Activated naive CD4-positive, alpha-beta T cell treated with anti-CD3 and anti-CD28 coated beads, Interleukin-2, amount 10 ng/mL, durations not matched to agents 7 days and 5 days (primary cell): Measurements from ENCODE around the gene DAPK1.

ENCODE experiments used
- CTCF ChIA-PET: fragments of 350-600 bp; sonication (Branson Sonifier 250); formaldehyde crosslinking; loops from one replicate; lab custom pipeline; 2021; ENCODE audit warnings: antibody characterized with exemption; lab: Charles Lee
- DNase-seq: peaks from one replicate; pipeline ENCODE4 v3.0.0-alpha.2; 2020
- H3K27ac Mint-ChIP-seq: one replicate; pipeline ENCODE4 v1.8.0; 2021; ENCODE audit warnings: mild to moderate bottlenecking, moderate library complexity, mixed read lengths
- H3K27me3 Mint-ChIP-seq: one replicate; pipeline ENCODE4 v1.8.0; 2021; ENCODE audit warnings: mild to moderate bottlenecking, mixed read lengths
- H3K36me3 Mint-ChIP-seq: one replicate; pipeline ENCODE4 v1.8.0; 2021; ENCODE audit warnings: mixed read lengths
- H3K4me1 Mint-ChIP-seq: one replicate; pipeline ENCODE4 v1.8.0; 2021; ENCODE audit warnings: mixed read lengths
- H3K4me3 Mint-ChIP-seq: one replicate; pipeline ENCODE4 v1.8.0; 2021; ENCODE audit warnings: mild to moderate bottlenecking, moderate library complexity, mixed read lengths
- H3K9me3 Mint-ChIP-seq: one replicate; pipeline ENCODE4 v1.8.0; 2021; ENCODE audit warnings: mixed read lengths

Gene DAPK1

GRCh38 chr9:87639949-87640348, 142.3 kb downstream of the DAPK1 start:
- H3K9me3 Mint-ChIP-seq: no peaks in the 10 kb centered on the region

DNA sequence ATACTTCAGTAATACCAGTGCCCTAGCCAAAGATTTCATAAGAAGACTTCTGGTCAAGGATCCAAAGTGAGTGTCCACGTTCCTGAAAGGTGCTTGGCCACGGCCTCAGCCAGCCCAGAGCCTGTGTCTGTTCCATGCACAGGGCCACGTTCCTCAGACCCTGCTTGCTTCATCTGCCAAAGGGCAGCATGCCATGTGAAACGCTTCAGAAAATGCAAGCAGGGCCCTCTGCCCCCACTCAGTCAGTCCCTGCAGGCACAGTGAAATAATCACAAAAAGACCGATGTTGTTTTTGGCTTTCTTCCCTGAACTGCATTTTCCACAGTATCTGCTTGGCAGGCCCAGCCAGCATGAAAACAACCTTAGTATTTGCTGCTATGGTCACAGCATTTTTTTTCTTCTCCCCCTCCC, 142.7 kb downstream of the DAPK1 start:
- no peaks in the 10 kb centered on the region for H3K9me3 Mint-ChIP-seq
- peaks cover 5% of the 10 kb centered on the region for H3K4me1 Mint-ChIP-seq
- CTCF ChIA-PET: no interaction called here
- peaks cover 13% of the 10 kb centered on the region for H3K27me3 Mint-ChIP-seq
- no peaks in the 10 kb centered on the region for H3K36me3 Mint-ChIP-seq
- H3K4me3 Mint-ChIP-seq: no peak overlapping the region
- no peak for DNase-seq
- no peak overlapping the region for H3K27ac Mint-ChIP-seq

More at GRCh38 chr9:87639949-87640348, 142.3 kb downstream of the DAPK1 start:
- no peaks in the 10 kb centered on the region for H3K36me3 Mint-ChIP-seq
- H3K27me3 Mint-ChIP-seq: peaks cover 13% of the 10 kb centered on the region
- H3K4me3 Mint-ChIP-seq: no peak overlapping the region
- no peak for DNase-seq
- CTCF ChIA-PET: interaction anchor here (0.7 kb wide), 1 partner anchor 24 kb away, joined by 3 read pairs; no protein-coding TSS in a partner anchor
- H3K27ac Mint-ChIP-seq: no peak overlapping the region
- H3K4me1 Mint-ChIP-seq: peaks cover 5% of the 10 kb centered on the region

- CTCF ChIA-PET: no interaction called here
Observed at GRCh38 chr9:87641067-87641466, 143.4 kb downstream of the DAPK1 start.

GRCh38 chr9:87642330-87643106, 144.9 kb downstream of the DAPK1 start:
- Mint-ChIP-seq H3K27me3 (peaks cover 13% of the 10 kb centered on the region), H3K36me3 (no peaks in the 10 kb centered on the region), H3K4me3 (no peak overlapping the region), H3K4me1 (peaks cover 5% of the 10 kb centered on the region), H3K27ac (no peak overlapping the region), H3K9me3 (no peaks in the 10 kb centered on the region)
- no peak for DNase-seq
- CTCF ChIA-PET: no interaction called here

More at GRCh38 chr9:87641067-87641466, 143.4 kb downstream of the DAPK1 start:
- Mint-ChIP-seq H3K4me3 (no peak overlapping the region), H3K27ac (no peak overlapping the region), H3K27me3 (peaks cover 13% of the 10 kb centered on the region), H3K36me3 (no peaks in the 10 kb centered on the region), H3K4me1 (peaks cover 5% of the 10 kb centered on the region), H3K9me3 (no peaks in the 10 kb centered on the region)
- no peak for DNase-seq

DNA sequence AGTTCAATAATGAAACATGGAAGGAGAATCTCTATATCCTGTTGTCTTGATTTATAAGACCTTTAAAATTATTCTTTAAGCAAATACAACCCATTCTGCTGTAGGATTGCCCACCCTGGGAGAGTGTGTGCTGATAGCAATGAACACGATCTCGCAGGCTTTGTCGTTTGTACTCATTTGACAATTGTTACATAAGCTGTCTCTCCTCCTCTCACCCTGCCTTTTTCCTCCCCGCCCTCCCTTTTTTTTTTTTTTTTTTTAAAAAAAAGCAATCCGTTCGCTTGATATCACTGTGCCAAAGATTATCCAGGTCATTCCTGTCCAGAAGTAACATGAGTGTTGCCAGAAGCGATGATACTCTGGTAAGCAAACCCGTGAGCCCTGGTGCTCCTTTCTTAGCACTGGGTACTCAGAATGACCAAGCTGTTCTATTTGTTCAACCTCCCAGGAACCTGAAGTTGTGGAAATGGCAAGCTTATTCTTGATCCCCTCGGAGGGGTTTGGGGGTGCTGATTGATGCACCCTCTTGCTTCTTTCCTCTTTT, 145.5 kb downstream of the DAPK1 start:
- Mint-ChIP-seq H3K27me3 (peaks cover 13% of the 10 kb centered on the region), H3K27ac (no peak overlapping the region), H3K9me3 (no peaks in the 10 kb centered on the region), H3K36me3 (no peaks in the 10 kb centered on the region), H3K4me1 (peaks cover 5% of the 10 kb centered on the region), H3K4me3 (no peak overlapping the region)
- DNase-seq: no peak
- CTCF ChIA-PET: no interaction called here

DNA sequence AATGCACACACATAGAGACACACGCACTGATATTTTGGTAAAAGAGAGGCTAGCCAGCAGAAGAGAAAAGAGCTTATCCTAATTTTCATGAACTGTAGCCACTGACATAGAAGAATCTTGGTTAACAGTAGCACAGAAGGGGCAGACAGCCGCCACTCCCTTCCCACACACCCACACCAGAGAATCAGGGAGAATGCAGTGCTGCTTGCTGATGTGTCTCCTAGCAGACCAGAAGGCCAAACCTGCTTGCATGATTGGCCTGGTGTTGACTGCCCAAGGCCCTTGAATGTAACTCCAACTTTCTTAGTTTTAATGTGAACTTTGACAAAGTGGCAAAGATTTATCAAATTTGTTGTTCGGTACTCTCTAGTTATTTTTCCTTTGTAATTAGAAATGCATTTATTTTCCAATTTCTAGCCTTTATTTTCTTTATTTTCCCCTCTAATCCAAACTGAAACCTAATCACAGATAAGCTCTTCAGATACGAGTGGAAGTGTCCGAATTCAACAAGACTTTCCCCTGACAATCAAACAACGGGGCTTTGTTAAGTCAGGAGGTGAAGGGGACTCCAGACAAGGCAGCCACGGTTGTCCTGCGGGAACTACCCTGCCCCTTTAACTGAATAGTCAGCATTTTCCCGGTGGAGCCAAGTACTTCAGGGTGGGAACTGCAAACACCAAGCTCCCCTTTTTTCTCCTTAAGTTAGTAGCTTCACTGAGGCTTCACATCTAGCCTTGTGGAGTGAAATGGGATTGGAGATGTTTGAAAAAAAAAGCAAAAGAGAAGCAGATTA, 146.3 kb downstream of the DAPK1 start:
- CTCF ChIA-PET: no interaction called here
- Mint-ChIP-seq H3K9me3 (no peaks in the 10 kb centered on the region), H3K4me3 (no peak overlapping the region), H3K27ac (no peak overlapping the region), H3K4me1 (peaks cover 5% of the 10 kb centered on the region), H3K27me3 (peaks cover 8% of the 10 kb centered on the region), H3K36me3 (no peaks in the 10 kb centered on the region)
- DNase-seq: no peak

DNA sequence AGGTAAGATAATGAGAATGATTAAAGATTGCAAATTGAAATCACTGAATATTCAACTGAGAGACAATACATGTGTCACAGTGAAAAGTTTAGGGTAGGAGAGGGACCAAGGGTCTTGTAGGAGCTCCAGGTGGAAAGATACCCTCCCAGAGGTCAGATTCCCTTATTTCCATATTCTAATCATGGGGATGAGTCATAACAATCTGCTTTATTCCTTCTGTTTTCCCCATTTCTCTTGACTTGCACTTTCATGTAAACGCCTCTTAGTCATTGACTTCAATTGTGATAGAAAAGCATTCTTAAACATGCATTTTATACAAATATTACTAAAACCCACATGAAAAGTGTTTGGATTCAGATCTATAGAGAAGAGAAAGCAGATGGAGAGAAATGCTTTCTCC, 147.0 kb downstream of the DAPK1 start:
- Mint-ChIP-seq H3K4me3 (no peak overlapping the region), H3K9me3 (no peaks in the 10 kb centered on the region), H3K27me3 (peaks cover 7% of the 10 kb centered on the region), H3K36me3 (no peaks in the 10 kb centered on the region), H3K27ac (no peak overlapping the region), H3K4me1 (peaks cover 5% of the 10 kb centered on the region)
- CTCF ChIA-PET: no interaction called here
- DNase-seq: no peak

DNA sequence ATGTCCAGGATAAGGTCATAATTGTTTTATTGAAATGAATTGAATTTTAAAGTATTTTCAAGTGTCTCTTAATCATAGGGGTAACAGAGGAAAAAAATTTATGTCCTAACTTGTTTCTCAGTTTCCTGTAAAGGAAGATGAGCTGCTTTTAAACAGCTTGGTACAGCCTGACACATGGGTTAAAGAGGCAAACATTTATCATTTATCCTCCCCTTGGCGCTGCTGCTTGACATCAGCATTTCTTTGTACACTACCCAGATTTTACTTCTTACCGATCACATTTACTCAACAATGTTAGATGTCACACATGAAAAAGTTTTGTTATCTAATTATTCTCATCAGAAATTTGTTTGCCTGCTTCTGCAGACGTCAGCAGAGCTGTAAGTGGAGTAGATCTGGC, 148.9 kb downstream of the DAPK1 start:
- no peak overlapping the region for H3K27ac Mint-ChIP-seq
- H3K4me1 Mint-ChIP-seq: peaks cover 5% of the 10 kb centered on the region
- no peaks in the 10 kb centered on the region for H3K36me3 Mint-ChIP-seq
- H3K9me3 Mint-ChIP-seq: no peaks in the 10 kb centered on the region
- DNase-seq: no peak
- CTCF ChIA-PET: no interaction called here
- no peak overlapping the region for H3K4me3 Mint-ChIP-seq
- H3K27me3 Mint-ChIP-seq: peaks cover 7% of the 10 kb centered on the region

DNA sequence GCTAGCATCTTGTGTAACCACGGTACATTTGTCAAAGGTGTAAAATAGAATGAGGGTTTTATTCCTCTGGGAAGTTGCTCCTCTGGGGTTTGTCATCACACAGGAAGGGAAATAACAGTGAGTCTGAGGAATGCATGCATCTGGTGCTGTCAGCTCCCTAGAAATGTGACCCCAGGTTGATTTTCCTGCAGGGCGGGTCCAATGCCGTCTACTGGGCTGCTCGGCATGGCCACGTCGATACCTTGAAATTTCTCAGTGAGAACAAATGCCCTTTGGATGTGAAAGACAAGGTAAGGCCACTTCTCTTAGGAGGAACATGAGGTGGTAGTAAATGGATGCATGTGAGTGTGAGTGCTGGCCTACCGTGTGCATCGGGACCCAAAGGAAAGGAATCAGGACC, 149.4 kb downstream of the DAPK1 start:
- no peak overlapping the region for H3K4me3 Mint-ChIP-seq
- no peaks in the 10 kb centered on the region for H3K36me3 Mint-ChIP-seq
- peaks cover under 1% of the 10 kb centered on the region for H3K4me1 Mint-ChIP-seq
- no peak for DNase-seq
- H3K27ac Mint-ChIP-seq: no peak overlapping the region
- no peaks in the 10 kb centered on the region for H3K9me3 Mint-ChIP-seq
- peaks cover 7% of the 10 kb centered on the region for H3K27me3 Mint-ChIP-seq
- CTCF ChIA-PET: no interaction called here

DNA sequence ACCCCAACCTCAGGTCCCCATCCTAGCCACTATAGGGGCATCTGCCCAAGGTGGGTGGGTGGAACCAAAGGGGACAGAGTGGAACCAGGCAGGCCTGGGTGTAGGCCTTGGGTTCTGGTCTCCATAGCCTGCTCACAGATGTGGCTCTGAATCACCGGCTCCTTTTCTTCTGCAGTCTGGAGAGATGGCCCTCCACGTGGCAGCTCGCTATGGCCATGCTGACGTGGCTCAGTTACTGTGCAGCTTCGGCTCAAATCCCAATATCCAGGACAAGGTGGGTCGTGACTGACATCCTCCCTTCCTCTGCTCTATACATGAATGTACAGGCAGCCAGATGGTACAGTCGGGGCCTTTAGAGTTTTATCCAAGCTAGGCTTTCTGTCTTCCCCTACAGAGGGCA, 150.9 kb downstream of the DAPK1 start:
- Mint-ChIP-seq H3K4me3 (no peak overlapping the region), H3K27me3 (peaks cover 7% of the 10 kb centered on the region), H3K4me1 (no peaks in the 10 kb centered on the region), H3K9me3 (no peaks in the 10 kb centered on the region), H3K27ac (no peak overlapping the region), H3K36me3 (no peaks in the 10 kb centered on the region)
- CTCF ChIA-PET: interaction anchor here (0.6 kb wide), 1 partner anchor 29 kb away, joined by 3 read pairs; no protein-coding TSS in a partner anchor
- DNase-seq: no peak

GRCh38 chr9:87650611-87651295, 153.1 kb downstream of the DAPK1 start:
- DNase-seq: no peak
- no peak overlapping the region for H3K27ac Mint-ChIP-seq
- H3K4me1 Mint-ChIP-seq: no peaks in the 10 kb centered on the region
- no peaks in the 10 kb centered on the region for H3K9me3 Mint-ChIP-seq
- H3K36me3 Mint-ChIP-seq: no peaks in the 10 kb centered on the region
- CTCF ChIA-PET: no interaction called here
- H3K4me3 Mint-ChIP-seq: no peak overlapping the region
- H3K27me3 Mint-ChIP-seq: no peaks in the 10 kb centered on the region

DNA sequence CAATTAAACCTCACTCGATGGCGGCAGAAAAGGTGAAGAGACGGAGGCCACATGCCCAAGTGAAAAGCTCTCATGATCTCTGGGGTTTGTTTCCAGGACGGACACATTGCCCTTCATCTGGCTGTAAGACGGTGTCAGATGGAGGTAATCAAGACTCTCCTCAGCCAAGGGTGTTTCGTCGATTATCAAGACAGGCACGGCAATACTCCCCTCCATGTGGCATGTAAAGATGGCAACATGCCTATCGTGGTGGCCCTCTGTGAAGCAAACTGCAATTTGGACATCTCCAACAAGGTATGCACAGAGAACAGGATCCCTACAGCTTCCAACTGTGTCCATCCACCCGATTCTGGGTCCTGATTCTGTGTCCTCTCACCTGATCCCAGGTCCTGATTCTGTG, 153.8 kb downstream of the DAPK1 start:
- Mint-ChIP-seq H3K27me3 (no peaks in the 10 kb centered on the region), H3K4me3 (no peak overlapping the region), H3K36me3 (no peaks in the 10 kb centered on the region), H3K27ac (no peak overlapping the region), H3K9me3 (no peaks in the 10 kb centered on the region), H3K4me1 (no peaks in the 10 kb centered on the region)
- no peak for DNase-seq
- CTCF ChIA-PET: no interaction called here

- H3K4me1 Mint-ChIP-seq: no peaks in the 10 kb centered on the region
- no peak for DNase-seq
- H3K9me3 Mint-ChIP-seq: no peaks in the 10 kb centered on the region
- no peaks in the 10 kb centered on the region for H3K27me3 Mint-ChIP-seq
- H3K27ac Mint-ChIP-seq: no peak overlapping the region
- H3K36me3 Mint-ChIP-seq: no peaks in the 10 kb centered on the region
- CTCF ChIA-PET: no interaction called here
- H3K4me3 Mint-ChIP-seq: no peak overlapping the region
Observed at GRCh38 chr9:87653941-87654340, 156.3 kb downstream of the DAPK1 start.

- H3K36me3 Mint-ChIP-seq: no peaks in the 10 kb centered on the region
- CTCF ChIA-PET: no interaction called here
- H3K27ac Mint-ChIP-seq: no peak overlapping the region
- no peaks in the 10 kb centered on the region for H3K27me3 Mint-ChIP-seq
- H3K9me3 Mint-ChIP-seq: no peaks in the 10 kb centered on the region
- H3K4me1 Mint-ChIP-seq: no peaks in the 10 kb centered on the region
- DNase-seq: no peak
- H3K4me3 Mint-ChIP-seq: no peak overlapping the region
Observed at GRCh38 chr9:87655731-87656130, 158.1 kb downstream of the DAPK1 start.
